ENCODE measurements around the gene MCF2L2. TPM values are rescaled to one million over a fixed set of nuclear protein-coding genes. Genes with fewer than 3 reads are reported as not detected.
A peak's percentile ranks its signal among the peaks of the same experiment; 100 is the strongest.

MCF2L2 gene
- polyA plus RNA-seq, 6 donors from 2014 or later, result not detected

DNA sequence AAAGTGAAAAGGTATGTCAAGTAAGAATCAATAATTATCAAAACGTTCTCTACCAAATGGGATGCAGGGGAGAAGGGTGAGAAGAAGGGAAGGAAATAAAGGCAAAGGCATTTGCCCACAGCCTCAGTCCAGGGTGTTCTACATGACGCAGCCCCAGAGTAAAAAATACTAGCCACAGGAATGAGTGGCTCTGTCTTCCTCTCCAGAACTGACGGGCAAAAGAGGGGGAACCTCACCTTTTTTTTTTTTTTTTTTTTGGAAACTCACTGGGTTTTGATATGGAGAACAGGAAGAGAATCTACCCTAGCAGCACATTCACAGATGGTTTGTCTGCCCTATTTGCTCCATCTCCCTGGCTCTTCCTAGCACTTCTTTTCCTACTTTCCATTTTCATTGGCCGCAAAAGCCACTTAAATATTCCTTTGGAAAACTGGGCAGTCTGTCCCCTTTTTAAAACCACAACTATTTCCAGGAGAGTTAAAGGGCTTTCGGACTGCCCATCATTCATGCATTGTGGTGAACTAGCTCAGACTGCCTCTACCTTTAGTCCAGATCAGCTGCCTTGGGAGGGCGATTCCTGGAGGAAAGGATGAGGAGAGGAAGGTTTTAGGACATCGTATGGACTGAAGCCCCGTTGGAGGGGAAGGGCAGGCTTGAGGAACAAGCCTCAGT is 147.2 kb downstream of the MCF2L2 start:
- Mint-ChIP-seq H3K4me3 (no peak overlapping the region), H3K27ac (peak overlapping the region in 1 of 6 donors; percentile 54), H3K27me3 (peaks cover 9 to 16% (median 10%) of the 10 kb centered on the region in 3 donors), H3K4me1 (peaks cover 7 to 16% (median 8%) of the 10 kb centered on the region in 3 donors), H3K36me3 (no peaks in the 10 kb centered on the region), H3K9me3 (no peaks in the 10 kb centered on the region)
- ATAC-seq (ENCODE audit: low read depth in 2 of 2) (no peak), DNase-seq (no peak)

- DNase-seq (no peak), ATAC-seq (ENCODE audit: low read depth in 2 of 2) (no peak)
- no peak overlapping the region for H3K4me3 Mint-ChIP-seq
- no peak overlapping the region for H3K27ac Mint-ChIP-seq
- H3K4me1 Mint-ChIP-seq, result no peaks in the 10 kb centered on the region
- H3K27me3 Mint-ChIP-seq, result peaks cover 16 to 22% (median 20%) of the 10 kb centered on the region in 3 donors
- H3K9me3 Mint-ChIP-seq, result no peaks in the 10 kb centered on the region
- no peaks in the 10 kb centered on the region for H3K36me3 Mint-ChIP-seq
Measured at GRCh38 chr3:183279371-183279770, 149.0 kb downstream of the MCF2L2 start.

- Mint-ChIP-seq H3K36me3 (no peaks in the 10 kb centered on the region), H3K4me1 (no peaks in the 10 kb centered on the region), H3K9me3 (no peaks in the 10 kb centered on the region), H3K27me3 (peaks cover 19 to 22% (median 21%) of the 10 kb centered on the region in 3 donors), H3K27ac (no peak overlapping the region), H3K4me3 (no peak overlapping the region)
- DNase-seq (no peak), ATAC-seq (ENCODE audit: low read depth in 2 of 2) (no peak)
Measured at GRCh38 chr3:183278479-183279088, 149.8 kb downstream of the MCF2L2 start.

GRCh38 chr3:183277260-183277659 is 151.2 kb downstream of the MCF2L2 start:
- ATAC-seq (ENCODE audit: low read depth in 2 of 2), result no peak
- DNase-seq, result no peak
- Mint-ChIP-seq H3K4me3 (no peak overlapping the region), H3K27ac (peak overlapping the region in 1 of 6 donors; percentile 13), H3K27me3 (peaks cover 11 to 16% (median 13%) of the 10 kb centered on the region in 3 donors), H3K9me3 (no peaks in the 10 kb centered on the region), H3K36me3 (no peaks in the 10 kb centered on the region), H3K4me1 (no peaks in the 10 kb centered on the region)

- H3K27ac Mint-ChIP-seq, result no peak overlapping the region
Measured at GRCh38 chr3:183275937-183276336, 152.5 kb downstream of the MCF2L2 start.

GRCh38 chr3:183275418-183275817 is 153.0 kb downstream of the MCF2L2 start:
- ATAC-seq (ENCODE audit: low read depth in 2 of 2), result peak; percentile 30 to 45
- Mint-ChIP-seq H3K27ac (no peak overlapping the region), H3K36me3 (no peaks in the 10 kb centered on the region)

More at GRCh38 chr3:183275937-183276336, 152.5 kb downstream of the MCF2L2 start:
- H3K27me3 Mint-ChIP-seq, result peaks cover 11 to 15% (median 13%) of the 10 kb centered on the region in 3 donors
- no peak for ATAC-seq (ENCODE audit: low read depth in 2 of 2)
- H3K9me3 Mint-ChIP-seq, result no peaks in the 10 kb centered on the region
- no peaks in the 10 kb centered on the region for H3K4me1 Mint-ChIP-seq
- no peak for DNase-seq
- no peak overlapping the region for H3K4me3 Mint-ChIP-seq
- H3K36me3 Mint-ChIP-seq, result no peaks in the 10 kb centered on the region

DNA sequence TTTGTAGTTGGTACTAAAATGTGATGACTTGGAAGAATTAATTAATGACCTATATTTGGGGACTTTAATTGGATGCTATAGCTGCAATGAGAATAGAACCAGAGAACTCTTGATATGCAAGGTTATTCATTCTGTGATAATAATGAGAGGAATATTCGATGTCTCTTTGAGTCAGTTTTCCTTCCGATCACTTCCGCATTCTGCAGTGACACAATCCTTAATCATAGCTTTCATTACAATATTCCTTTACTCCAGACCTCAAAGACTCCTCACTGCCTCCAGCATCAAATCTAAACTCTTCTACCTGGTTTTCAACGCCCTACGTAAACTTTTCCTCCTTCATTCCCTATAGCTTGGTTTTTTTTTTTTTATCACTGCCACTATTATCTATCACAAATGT is 153.8 kb downstream of the MCF2L2 start:
- Mint-ChIP-seq H3K36me3 (no peaks in the 10 kb centered on the region), H3K9me3 (no peaks in the 10 kb centered on the region), H3K4me3 (no peak overlapping the region), H3K27ac (no peak overlapping the region), H3K27me3 (peaks cover 11 to 19% (median 13%) of the 10 kb centered on the region in 3 donors), H3K4me1 (no peaks in the 10 kb centered on the region)
- ATAC-seq (ENCODE audit: low read depth in 2 of 2), result no peak
- no peak for DNase-seq

More at GRCh38 chr3:183275418-183275817, 153.0 kb downstream of the MCF2L2 start:
- Mint-ChIP-seq H3K27me3 (peaks cover 11 to 15% (median 13%) of the 10 kb centered on the region in 3 donors), H3K4me3 (no peak overlapping the region), H3K9me3 (no peaks in the 10 kb centered on the region), H3K4me1 (no peaks in the 10 kb centered on the region)
- no peak for DNase-seq

- Mint-ChIP-seq H3K4me3 (no peak overlapping the region), H3K27me3 (peaks cover 18 to 23% (median 20%) of the 10 kb centered on the region in 3 donors), H3K4me1 (no peaks in the 10 kb centered on the region), H3K9me3 (no peaks in the 10 kb centered on the region), H3K27ac (no peak overlapping the region), H3K36me3 (no peaks in the 10 kb centered on the region)
- no peak for ATAC-seq (ENCODE audit: low read depth in 2 of 2)
- no peak for DNase-seq
Measured at GRCh38 chr3:183272791-183273190, 155.6 kb downstream of the MCF2L2 start.

DNA sequence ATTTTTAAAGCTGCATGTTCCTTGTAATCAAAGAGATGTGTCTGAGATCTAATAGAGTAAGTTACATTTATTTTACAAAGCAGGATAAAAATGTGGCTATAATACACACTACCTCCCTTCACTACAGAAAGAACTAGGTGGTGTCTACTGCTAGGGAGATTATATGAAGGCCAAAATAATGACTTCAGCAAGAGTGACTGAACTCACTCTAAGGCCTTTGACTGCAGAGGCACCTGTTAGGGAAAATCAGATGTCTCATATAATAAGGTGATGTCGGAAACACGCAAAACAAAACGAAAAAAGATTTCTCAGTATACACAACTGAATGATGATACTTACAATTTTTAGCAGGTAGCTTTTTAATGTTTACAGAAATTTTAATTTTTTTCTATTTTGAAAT is 156.3 kb downstream of the MCF2L2 start:
- H3K4me3 Mint-ChIP-seq, result no peak overlapping the region
- no peak overlapping the region for H3K27ac Mint-ChIP-seq
- H3K4me1 Mint-ChIP-seq, result no peaks in the 10 kb centered on the region
- ATAC-seq (ENCODE audit: low read depth in 2 of 2), result no peak
- no peak for DNase-seq
- peaks cover 21 to 24% (median 24%) of the 10 kb centered on the region in 3 donors for H3K27me3 Mint-ChIP-seq
- no peaks in the 10 kb centered on the region for H3K36me3 Mint-ChIP-seq
- no peaks in the 10 kb centered on the region for H3K9me3 Mint-ChIP-seq

DNA sequence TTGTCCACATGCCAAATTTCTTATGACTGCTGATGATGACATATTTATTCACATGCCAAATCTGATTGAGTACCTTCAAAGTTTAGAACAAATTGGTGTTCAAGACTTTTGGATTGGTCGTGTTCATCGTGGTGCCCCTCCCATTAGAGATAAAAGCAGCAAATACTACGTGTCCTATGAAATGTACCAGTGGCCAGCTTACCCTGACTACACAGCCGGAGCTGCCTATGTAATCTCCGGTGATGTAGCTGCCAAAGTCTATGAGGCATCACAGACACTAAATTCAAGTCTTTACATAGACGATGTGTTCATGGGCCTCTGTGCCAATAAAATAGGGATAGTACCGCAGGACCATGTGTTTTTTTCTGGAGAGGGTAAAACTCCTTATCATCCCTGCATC is 158.1 kb downstream of the MCF2L2 start:
- no peaks in the 10 kb centered on the region for H3K4me1 Mint-ChIP-seq
- ATAC-seq (ENCODE audit: low read depth in 2 of 2) (no peak), DNase-seq (no peak)
- H3K4me3 Mint-ChIP-seq, result no peak overlapping the region
- peaks cover 17 to 25% (median 24%) of the 10 kb centered on the region in 3 donors for H3K27me3 Mint-ChIP-seq
- no peaks in the 10 kb centered on the region for H3K9me3 Mint-ChIP-seq
- no peaks in the 10 kb centered on the region for H3K36me3 Mint-ChIP-seq
- no peak overlapping the region for H3K27ac Mint-ChIP-seq

DNA sequence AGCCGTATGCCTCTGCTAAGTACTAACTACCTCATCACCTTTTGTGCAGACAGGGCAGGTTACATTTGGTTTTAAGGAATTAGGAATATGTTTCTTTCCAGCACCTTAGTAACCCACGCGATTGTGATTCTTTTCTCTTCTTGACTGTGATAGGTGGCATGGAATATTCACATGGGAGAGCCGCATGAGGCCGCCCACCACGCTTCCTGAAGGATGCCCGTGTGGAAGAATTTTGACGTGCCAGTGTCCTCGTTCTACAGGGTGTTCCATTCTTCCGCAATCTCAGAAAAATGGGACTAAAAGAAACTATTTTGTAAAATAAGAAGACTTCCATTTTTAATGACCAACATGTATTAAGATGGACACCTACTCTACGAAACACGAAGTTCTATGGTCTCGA is 159.1 kb downstream of the MCF2L2 start:
- Mint-ChIP-seq H3K27ac (peak overlapping the region in 1 of 6 donors; percentile 24), H3K36me3 (no peaks in the 10 kb centered on the region), H3K4me1 (no peaks in the 10 kb centered on the region), H3K9me3 (no peaks in the 10 kb centered on the region), H3K4me3 (no peak overlapping the region), H3K27me3 (peaks cover 10 to 19% (median 15%) of the 10 kb centered on the region in 3 donors)
- DNase-seq, result no peak
- ATAC-seq (ENCODE audit: low read depth in 2 of 2), result no peak

- peaks cover 8 to 19% (median 14%) of the 10 kb centered on the region in 3 donors for H3K27me3 Mint-ChIP-seq
- H3K4me1 Mint-ChIP-seq, result no peaks in the 10 kb centered on the region
- no peaks in the 10 kb centered on the region for H3K9me3 Mint-ChIP-seq
- H3K36me3 Mint-ChIP-seq, result no peaks in the 10 kb centered on the region
- H3K27ac Mint-ChIP-seq, result no peak overlapping the region
- H3K4me3 Mint-ChIP-seq, result no peak overlapping the region
- DNase-seq, result no peak
- no peak for ATAC-seq (ENCODE audit: low read depth in 2 of 2)
Measured at GRCh38 chr3:183268366-183268765, 160.1 kb downstream of the MCF2L2 start.

GRCh38 chr3:183267140-183267539 is 161.3 kb downstream of the MCF2L2 start:
- ATAC-seq (ENCODE audit: low read depth in 2 of 2) (no peak), DNase-seq (no peak)
- Mint-ChIP-seq H3K4me1 (peaks cover 0 to 4% (median 0%) of the 10 kb centered on the region in 3 donors), H3K4me3 (no peak overlapping the region), H3K27me3 (peaks cover 8 to 22% (median 19%) of the 10 kb centered on the region in 3 donors), H3K9me3 (no peaks in the 10 kb centered on the region), H3K27ac (no peak overlapping the region), H3K36me3 (no peaks in the 10 kb centered on the region)

DNA sequence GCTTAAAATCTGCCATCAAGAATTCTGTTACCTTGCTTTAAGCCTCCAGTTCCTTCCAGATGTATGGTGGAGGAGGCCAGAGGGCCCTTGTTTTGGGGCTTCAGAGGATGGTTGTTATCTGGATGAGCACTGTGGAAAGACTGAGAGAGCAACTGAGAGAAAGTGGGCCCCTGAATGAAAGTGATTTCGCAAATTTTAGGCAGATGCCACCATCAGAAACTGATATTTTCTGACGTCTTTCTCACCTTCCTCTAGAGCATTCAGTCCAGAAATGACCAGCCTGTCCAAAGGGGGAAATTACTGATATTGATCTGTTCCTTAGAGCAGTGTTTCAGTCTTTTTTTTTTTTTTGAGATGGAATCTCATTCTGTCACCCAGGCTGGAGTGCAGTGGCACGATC is 162.0 kb downstream of the MCF2L2 start:
- H3K36me3 Mint-ChIP-seq, result no peaks in the 10 kb centered on the region
- peaks cover 0 to 4% (median 0%) of the 10 kb centered on the region in 3 donors for H3K4me1 Mint-ChIP-seq
- ATAC-seq (ENCODE audit: low read depth in 2 of 2), result no peak
- H3K27ac Mint-ChIP-seq, result no peak overlapping the region
- no peak for DNase-seq
- peaks cover 8 to 22% (median 19%) of the 10 kb centered on the region in 3 donors for H3K27me3 Mint-ChIP-seq
- H3K4me3 Mint-ChIP-seq, result no peak overlapping the region
- no peaks in the 10 kb centered on the region for H3K9me3 Mint-ChIP-seq
